GM18502 (cell line): ENCODE measurements around the gene SMARCD3.

Experiments
- ATAC-seq: cut with Tn5 transposase; IDR thresholded peaks from one replicate; pipeline ENCODE4 v1.9.1; 2021; ENCODE audit warnings: mild to moderate bottlenecking; ENCODE audit not compliant: unreplicated experiment, poor library complexity

Gene SMARCD3

DNA sequence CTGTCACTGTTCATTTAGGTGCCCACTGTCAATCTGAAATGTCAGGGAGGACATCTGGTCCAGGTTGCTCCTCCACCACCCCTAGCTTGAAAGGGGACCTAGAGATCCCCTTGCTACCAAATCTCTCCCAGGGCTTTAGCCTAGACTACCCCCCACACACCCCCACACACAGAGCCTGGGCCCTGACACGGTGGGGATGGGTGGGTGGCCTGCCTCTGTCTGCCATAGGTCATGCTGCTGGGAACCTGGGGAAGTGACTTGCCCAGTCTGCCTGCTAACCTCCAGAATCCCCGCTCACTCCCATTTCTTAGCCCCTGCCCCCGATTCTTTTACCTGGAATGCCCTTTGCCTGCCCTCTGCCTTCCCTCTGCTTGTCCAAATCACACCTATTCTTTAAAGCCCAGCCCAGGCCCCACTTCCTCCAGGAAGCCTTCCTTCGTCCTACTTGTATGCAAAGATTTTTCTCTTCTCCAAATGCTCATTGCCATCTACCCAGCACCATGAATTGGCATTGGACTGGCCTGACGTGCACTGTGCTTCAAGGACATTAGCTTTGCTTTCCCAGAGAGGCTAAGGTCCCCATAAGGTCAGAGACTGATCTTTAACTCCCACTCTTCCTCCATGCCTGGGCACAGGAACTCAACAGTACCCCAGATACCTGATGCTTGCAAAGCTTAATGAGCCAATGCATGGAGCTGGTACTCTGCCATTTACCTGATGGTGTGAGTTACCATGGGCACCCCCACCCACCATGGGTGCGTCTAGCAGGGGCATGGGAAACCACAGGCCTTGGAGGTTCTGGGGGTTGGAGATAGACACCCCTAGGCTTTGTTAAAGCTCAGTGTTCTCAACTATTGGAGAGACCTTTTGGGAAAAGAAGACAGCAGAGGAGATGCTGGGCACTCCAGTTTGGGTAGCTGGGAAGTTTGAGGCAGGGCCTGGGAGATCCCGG is 2.0 kb upstream of the SMARCD3 start:
- no peak for ATAC-seq

DNA sequence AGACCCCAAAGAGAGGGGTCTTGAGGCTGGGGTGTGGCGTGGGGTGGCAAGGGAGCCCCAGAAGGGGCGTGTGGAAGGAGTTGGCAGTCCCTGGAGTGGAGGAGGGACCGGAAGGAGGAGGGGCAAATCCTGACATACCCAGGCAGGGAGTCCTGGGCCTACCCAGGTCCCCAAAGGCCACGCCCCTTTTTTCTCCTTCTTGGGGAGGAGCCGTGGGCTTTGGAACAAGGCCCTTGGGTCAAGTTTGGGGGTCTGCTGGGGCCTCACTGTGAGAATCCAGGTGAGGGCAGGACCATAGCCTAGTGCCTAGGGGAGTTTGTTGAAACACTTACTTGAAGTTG is 1.2 kb upstream of the SMARCD3 start:
- no peak for ATAC-seq

DNA sequence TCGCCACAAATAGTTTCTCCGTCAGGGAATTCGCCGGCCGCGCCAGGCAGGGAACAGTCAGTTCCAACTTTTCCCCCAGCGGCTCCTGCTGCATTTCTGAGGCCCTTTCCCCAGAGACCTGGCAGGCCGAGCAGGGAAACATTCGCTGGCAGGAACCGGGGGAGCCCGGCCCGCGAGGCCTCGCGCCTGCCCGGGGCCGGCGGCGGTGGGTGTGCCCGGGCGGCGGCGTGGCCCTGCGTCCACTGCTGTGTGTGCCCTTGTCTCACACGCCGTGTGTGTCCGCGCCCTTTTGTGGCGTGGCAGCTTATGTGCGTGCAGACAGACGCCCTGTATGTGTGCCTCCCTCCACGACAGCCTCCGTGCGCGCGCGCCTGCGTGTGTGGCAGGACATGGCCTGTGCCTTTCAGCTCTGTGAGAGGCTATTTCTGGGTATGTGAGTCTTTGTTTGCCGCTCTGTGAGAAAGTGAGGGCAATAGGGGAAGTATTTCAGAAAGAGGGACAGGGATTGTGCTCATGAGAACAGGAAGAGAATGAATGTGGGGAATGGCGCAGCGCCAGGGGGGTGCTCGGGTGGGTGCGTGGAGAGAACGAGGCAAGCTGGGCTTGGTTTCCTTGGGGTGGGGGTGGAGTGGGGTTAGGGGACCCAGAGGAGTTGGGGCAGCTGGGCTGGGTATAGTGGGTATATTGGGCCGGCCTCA is 689 bp upstream of the SMARCD3 start:
- no peak for ATAC-seq

DNA sequence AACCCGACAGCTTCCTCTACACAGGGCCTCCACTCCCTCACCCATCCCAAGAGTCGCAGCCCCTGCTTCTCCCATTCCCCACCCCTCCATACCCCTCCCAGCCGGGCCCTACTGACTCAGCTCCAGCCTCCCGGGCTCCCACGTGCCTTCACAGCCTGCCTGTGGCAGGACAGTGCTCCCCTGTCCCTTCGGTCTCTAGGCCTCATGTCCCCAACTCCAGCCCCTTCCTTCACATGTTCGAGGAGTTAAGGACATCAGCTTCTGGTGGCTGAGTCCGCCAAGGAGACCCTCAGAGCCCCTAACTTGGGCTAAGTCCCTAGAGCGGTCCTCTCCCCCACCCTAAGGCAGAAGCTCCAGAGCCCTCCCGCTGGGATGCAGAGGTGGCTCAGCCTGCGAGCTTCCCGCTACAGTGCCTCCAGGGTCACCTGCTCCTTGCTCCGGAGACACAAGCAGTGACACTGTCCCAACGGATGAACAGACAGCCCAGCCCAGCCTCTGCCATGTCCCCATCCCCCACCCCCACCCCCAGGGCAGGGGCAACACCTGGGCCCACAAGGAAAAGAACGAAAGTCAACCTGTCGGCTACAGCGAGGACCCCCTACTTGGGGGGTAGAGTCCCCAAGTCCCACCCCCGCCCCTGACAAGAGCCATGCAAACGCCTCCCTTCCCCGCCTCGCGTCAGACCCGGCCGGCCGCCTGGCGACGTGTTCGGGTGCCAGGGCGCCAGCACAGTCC is 716 bp downstream of the SMARCD3 start:
- ATAC-seq: no peak

DNA sequence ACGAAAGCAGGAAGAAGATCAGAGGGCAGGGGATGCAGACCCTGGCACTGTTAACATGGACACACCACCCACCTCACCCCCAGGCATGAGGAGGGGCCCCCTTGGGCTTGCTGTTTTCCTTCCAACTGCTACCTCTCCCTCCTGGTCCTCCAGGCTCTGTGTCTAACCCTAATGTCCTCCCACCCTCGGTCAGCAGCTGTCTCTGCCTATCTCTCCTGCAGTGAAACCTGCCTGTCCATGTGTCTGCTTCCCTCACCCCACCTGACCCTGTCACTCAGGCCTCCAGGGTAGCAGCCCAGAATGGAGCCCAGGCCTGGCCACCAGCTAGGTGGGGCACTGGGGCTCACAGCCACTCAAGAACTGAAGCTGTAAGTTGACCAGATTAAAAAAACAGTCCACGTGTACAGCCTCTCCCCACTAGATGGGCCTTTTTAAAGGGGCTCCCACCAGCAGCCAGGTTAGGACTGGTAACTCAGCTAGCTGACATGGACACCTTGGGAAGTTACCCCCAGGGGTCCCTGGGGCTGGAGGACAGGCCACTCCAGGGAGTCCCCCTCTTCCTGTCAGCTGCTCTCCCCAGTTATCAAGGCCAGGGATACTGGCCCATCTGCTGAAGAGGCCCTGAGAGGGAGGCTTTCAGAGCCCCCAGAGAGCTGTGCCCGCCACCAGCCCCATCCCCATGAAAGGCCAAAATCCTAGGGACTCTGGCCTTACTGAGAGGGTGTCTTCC is 1.5 kb downstream of the SMARCD3 start:
- ATAC-seq: no peak

DNA sequence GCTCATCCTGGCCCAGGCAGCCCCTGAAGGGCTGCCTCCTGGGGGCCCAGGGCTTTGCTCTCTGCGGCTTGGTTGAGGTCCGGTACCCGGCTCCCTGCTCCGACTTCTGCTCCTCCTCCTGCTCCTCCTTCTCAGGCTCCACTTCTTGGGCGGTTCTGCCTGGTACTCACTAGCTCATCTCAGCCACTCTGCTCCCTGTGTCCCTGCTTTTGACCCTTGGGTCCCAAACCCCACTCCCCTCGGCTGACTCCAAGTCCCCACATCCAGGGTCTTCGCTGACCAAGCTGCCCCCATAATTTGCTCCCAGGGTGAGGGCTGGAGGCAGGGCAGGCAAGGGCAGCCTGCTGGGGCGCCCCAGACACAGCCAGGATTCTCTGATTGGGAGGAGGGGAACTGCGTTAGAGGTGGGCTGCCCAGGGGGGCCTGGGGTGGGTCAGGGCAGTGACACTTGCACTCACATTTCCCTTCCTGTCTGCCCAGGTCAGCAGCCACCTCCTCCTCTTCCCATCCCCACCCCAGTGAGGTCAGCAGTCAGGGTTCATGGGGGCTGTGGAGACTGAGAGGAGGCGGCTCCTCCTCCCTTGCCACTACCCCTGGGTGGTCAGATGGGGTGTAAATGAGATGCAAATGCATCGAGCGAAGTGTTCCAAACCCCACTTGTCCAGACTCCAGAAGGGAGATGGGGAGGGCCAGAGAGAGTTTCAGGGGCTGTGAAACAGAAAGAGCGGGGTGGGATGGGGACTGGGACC is 2.2 kb downstream of the SMARCD3 start:
- no peak for ATAC-seq

DNA sequence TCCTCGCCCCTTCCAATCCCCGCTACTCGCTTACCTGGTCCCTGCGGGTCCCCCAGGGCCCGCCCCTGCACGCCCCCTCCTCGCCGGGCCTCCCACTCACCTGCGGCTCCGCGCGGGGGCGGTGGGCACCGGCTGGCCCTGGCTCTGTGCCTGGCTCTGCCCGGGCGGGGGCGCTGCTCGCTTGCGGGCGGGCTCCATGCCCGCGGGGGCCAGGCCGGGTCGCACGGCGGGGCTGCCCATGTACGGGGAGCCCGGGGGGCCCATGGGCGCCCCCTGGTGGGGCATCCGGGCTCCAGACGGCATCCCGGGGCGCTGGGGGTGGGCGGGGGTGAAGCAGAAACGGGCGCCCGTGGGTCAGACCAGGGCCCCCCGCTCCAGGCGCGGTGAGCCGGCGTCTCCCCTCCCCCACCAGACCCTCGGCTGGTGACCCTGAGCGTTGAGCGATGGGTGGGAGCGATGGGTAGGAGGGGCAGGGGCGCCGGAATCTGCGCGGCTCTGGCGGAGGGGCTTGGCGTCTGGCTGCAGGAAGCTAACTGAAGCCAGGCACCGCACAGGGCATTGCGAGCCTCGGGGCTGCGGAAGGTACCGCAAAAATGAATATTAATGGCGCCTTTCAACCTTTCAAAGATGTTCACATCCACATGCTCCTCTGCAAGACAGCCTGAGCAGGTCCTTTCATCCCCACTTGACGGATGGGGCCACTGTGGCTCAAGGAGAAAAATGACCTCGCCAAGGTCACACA is 3.0 kb downstream of the SMARCD3 start:
- ATAC-seq: no peak

DNA sequence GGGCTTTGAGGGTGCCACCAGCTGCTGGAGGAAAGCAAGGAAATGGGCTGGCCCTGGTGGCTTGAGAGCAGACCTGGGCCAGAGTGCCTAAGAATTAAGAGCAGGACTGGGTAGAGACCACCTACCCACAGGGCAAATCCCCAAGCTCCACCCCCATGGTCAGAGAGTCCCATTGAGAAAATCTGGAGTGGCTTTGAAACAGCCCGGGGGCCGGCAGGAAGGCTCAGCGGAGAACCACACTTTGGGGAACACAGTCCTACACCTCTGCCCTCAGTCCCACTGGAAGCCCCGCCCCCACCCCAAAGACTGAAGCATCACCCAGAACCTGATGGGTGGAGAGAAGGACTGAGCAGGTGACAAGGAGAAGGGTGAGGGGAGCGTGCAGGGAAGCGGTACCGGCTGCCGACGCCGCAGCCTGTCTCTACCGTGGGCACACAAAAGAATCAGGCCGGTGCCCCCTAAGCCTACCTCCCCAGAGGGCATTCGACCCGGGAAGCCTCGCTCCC is 3.6 kb downstream of the SMARCD3 start:
- ATAC-seq: no peak

DNA sequence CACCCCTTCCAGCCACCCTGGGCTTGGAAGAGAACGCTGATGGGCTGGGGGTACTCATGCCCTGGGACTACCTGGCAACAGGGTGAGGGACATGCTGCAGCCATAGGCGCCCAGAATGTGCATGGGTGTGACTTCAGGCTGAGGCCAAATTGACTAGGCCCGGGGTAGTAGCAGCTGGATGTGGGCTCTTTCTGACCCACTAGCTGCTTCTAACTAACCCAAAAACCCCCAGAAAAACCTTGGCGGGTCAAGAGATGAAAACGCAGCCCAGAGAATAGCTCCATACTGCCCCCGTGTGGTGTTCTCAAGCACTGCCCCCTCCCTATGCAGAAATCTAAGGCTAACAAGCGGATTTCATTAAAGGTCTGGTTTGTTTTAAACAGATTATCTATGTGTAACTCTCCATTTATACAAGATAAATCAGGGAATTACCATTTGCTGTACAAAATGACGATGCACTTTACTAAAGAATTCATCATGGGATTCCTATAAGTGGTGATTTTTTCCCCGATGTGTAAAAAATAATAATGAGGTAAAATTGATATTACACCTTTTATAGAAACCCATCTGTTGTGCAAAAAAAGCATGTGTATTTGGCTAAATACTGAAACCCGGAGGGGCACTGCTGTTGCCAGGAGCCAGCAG is 4.2 kb downstream of the SMARCD3 start:
- ATAC-seq: no peak

DNA sequence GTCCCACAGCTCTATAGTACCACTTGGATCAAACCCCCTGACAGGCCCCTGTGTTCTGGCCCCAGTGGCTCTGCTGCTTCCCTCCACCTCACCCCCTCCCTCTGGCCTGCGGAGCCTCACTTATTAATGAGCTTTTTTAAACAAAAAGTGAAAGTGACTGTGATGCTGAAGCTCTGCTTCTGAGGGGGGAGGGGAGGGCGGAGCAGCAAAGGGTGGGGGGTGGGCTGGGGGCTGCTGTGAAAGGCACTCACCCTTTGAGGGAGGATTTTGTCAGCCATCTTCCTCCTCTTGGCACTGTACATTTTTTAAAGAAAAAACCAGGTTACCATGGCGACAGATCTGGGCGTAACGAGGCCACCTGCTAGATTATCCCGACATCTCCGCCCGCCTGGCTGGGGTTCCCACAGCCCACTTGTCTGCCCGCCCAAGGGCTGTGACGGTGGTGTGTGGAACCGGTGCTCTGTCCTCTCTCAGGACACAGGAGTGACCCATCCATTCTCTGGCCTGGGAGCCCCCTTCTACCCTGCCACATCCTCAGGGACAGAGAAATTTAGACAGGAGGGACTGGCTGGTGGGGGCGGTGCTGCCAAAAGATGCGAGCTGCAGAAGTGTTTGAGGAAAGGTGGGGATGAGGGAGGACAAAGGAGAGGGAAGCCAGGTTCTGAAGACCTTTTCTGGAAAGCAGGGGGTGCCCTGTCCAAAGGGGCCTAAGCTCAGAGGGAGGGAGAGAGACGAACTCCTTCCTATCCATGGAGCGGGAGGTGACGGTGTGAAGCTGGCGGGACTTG is 4.9 kb downstream of the SMARCD3 start:
- ATAC-seq: peak; percentile 37

DNA sequence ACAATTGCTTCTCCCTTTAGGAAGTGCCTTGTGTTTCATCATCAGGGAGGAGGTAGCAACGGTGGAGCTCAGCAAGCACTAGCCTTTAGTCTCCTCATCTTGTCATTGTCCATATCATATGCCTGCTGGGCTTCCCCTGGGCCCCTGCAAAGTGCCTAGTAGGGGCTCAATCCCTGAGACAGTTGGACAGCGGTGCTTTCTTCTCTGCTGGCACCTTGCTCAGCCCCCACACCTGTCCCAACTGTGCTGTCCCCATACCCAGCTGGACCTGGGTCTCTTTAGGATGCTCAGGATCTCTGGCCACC is 5.5 kb downstream of the SMARCD3 start:
- no peak for ATAC-seq

DNA sequence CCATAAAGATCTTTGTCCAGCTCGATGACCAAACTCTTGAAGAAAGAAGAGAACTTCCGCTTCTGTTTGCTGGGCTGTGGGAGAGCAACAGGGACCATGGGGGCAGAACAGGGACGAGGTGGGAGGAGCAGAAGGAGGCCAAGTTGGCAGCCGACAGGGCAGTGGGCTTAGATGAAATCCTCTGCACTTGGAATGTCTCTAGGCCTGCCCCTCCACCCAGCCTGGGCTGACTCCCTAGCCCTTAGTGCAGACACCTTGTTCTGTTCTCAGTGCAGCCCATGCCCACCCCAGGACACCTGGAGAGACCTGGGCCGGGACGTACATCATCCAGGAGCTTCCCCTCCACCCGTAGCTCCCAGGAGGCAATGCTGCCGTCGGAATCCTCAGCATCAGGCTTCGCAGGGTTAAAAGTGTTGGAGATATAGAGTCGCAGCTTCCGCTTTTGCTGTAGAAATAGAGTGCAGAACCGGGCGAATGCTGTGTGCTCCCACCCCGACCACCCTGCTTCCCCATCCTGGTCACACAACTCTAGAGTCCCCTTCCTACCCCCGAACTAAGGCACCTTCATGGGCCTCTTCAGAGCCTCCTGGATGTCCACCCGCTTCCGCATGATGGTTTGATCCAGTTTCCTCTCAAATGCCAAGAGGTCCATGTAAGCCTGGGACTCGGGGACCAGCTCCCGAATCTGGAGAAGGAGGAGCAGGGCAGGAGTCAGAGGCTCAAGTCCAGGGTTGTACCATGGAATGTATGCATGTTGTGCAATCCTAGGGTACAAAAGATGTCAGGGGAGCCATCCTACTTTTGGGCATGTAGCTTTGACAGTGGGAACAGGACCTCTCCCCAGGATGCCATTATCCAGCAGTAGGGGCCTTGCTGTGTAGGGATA is 6.1 kb downstream of the SMARCD3 start:
- ATAC-seq: no peak

DNA sequence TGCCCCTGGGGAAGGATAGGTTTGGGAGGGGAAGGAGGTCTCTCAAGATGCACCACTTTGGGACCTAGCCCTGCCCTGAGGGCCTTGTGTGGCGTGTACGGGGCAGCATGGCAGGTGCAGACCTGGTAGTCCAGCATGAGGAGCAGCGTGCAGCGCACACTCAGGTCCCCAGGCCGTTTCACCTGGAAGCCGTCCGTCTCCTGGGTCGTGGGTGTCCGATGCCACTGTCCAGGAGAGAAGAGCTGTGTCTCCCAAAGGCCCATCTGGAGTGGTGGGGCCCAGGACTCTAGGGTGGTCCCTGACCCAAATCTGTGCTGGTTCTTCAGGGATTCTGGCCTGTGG is 6.8 kb downstream of the SMARCD3 start:
- no peak for ATAC-seq

DNA sequence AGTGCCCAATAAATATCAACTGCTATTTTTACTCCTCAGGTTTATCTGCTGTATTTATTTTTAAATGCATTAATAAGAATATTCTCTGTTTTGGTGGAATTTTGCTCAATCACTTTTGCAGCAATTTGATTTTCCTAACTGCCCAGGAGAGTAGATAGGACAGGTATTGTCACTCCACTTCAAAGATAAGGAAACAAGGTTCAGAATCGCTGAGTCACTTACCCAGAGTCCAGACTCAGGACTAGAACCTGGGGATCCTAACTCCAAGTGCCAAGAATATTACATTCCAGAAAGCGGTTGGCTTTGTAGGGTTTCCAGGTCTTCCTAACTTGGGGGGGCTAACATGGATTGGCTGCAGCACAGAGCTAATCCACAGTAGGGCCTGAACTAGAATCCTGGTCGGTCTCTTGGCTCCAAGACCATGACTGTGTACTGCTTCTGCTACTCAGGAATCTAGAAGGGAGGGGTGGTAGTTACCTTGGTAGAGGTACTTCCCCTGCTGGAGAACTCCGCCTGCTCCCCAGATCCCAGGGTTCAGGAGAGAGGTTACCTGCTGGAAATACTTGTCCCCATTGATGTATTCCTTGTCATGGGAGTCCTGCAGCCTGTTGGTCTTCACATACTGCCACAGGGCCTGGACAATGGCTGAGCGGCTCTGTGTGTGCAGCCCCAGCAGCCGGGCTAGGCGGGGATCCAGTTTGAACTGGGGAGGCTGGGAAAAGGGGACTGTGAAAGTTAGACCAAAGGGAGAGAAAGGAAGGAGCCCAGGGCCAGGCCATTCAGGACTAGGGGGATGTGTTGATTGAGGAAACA is 7.3 kb downstream of the SMARCD3 start:
- ATAC-seq: no peak

DNA sequence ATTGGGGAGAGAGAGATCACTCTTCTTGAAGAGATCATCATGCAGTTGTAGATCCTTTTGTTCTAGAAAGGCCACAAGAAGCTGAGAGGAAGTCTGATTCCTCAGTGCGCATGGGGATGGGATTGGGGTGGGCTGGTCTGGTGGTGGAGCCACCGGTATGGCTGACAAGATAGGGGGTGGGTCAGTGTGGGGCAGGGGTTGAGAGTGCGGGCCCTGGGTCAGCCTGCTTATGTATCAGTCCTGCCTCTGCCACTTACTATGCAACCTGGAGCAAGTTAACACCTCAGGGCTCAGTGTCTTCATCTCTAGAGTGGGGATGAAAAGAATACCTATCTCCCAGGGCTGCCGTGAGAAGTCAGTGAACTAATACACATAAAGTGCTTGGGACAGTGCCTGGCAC is 8.0 kb downstream of the SMARCD3 start:
- no peak for ATAC-seq

DNA sequence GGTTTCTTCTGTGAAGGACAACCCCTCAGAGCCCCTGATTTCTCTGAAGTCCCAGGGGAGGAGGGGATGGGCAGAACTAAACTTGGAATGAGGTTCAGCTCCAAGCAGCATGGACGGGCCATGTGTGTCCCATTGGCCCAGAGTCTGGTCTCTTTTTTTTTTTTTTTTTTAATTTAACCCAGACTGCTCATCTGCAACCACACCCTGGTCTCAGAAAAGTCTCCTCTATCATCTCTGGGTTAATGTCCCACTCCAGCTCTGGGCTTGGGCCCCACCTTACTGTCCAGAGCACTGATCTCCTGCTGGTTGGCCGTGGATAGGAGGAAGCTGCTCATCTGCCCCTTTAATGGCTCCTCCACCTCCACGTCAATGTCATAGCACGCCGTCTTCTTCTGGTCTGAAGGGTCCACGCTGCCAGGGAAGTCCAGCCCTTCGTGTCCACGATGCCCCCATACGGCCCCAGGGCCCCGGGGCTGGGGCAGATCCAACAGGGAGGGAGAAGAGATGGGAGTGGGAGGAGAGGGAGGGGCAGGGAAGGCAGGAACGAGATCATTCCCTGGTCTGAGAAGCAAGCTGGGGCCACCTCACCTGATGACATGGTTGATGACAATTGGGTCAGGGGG is 8.5 kb downstream of the SMARCD3 start:
- ATAC-seq: no peak
